GM23338 (cell line): ENCODE data around the gene PAPPA2. TPM values are rescaled to one million over a fixed set of nuclear protein-coding genes. Genes with fewer than 3 reads are reported as not detected.

Experiments
- ATAC-seq: fragments of 200-7000 bp; cut with Tn5 transposase; 3 replicates; pipeline ENCODE4 v1.9.1; 2020
- DNase-seq: peaks from one replicate; pipeline ENCODE4 v3.0.0-alpha.2; 2015; ENCODE audit warnings: low spot score
- H2AFZ ChIP-seq: fragments of 200-600 bp; sonication (generic); 2 replicates; pipeline ENCODE4 v1.8.0; 2016; ENCODE audit warnings: antibody characterized with exemption, mild to moderate bottlenecking, moderate library complexity
- H3F3A ChIP-seq: fragments of 200-600 bp; sonication (generic); replicated peaks from 2 replicates; pipeline ENCODE4 v1.8.0; 2017; ENCODE audit warnings: antibody characterized with exemption, mixed run types, low read depth
- H3K27ac ChIP-seq: fragments of 200-600 bp; sonication (generic); 2 replicates; pipeline ENCODE4 v1.6.1; 2016; ENCODE audit warnings: low read depth
- H3K27me3 ChIP-seq: fragments of 200-600 bp; sonication (generic); 2 replicates; pipeline ENCODE4 v1.8.0; 2016; ENCODE audit warnings: mild to moderate bottlenecking, mixed run types, moderate library complexity; ENCODE audit not compliant: insufficient read depth
- H3K36me3 ChIP-seq: fragments of 200-600 bp; sonication (generic); 2 replicates; pipeline ENCODE4 v1.8.0; 2016; ENCODE audit warnings: mild to moderate bottlenecking; ENCODE audit not compliant: insufficient read depth
- H3K4me1 ChIP-seq: fragments of 200-600 bp; sonication (generic); 2 replicates; pipeline ENCODE4 v1.8.0; 2016; ENCODE audit warnings: mild to moderate bottlenecking, moderate library complexity; ENCODE audit not compliant: insufficient read depth
- H3K4me2 ChIP-seq: fragments of 200-600 bp; sonication (generic); 2 replicates; pipeline ENCODE4 v1.7.1; 2017; ENCODE audit warnings: mixed run types
- H3K4me3 ChIP-seq: fragments of 200-600 bp; sonication (generic); 2 replicates; pipeline ENCODE4 v1.6.1; 2016; ENCODE audit warnings: mixed run types
- H3K79me2 ChIP-seq: fragments of 200-600 bp; sonication (generic); replicated peaks from 2 replicates; pipeline ENCODE4 v1.8.0; 2017; ENCODE audit warnings: mild to moderate bottlenecking; ENCODE audit not compliant: insufficient read depth
- H3K9me2 ChIP-seq: fragments of 200-600 bp; sonication (generic); 2 replicates; pipeline ENCODE4 v1.8.0; 2017; ENCODE audit not compliant: insufficient read depth
- H4K20me1 ChIP-seq: fragments of 200-600 bp; sonication (generic); replicated peaks from 2 replicates; pipeline ENCODE4 v1.8.0; 2017; ENCODE audit warnings: mild to moderate bottlenecking; ENCODE audit not compliant: insufficient read depth
- H3K27ac Mint-ChIP-seq: 2 replicates; pipeline ENCODE4 v1.8.0; 2020; ENCODE audit warnings: inconsistent platforms, mild to moderate bottlenecking, moderate library complexity, mixed read lengths
- H3K27me3 Mint-ChIP-seq: 3 replicates; pipeline ENCODE4 v1.8.0; 2022; ENCODE audit warnings: low read depth, mild to moderate bottlenecking, moderate library complexity, mixed read lengths, inconsistent platforms; ENCODE audit not compliant: insufficient read depth, poor library complexity
- H3K36me3 Mint-ChIP-seq: 3 replicates; pipeline ENCODE4 v1.8.0; 2021; ENCODE audit warnings: low read depth, mild to moderate bottlenecking, inconsistent platforms, moderate library complexity, mixed read lengths
- H3K4me1 Mint-ChIP-seq: 3 replicates; pipeline ENCODE4 v1.8.0; 2020; ENCODE audit warnings: mild to moderate bottlenecking, inconsistent platforms, mixed read lengths
- H3K4me3 Mint-ChIP-seq: 3 replicates; pipeline ENCODE4 v1.8.0; 2021; ENCODE audit warnings: moderate library complexity, mild to moderate bottlenecking, inconsistent platforms, mixed read lengths
- H3K9me3 Mint-ChIP-seq: 3 replicates; pipeline ENCODE4 v1.8.0; 2020; ENCODE audit warnings: moderate library complexity, mild to moderate bottlenecking, inconsistent platforms, mixed read lengths
- CREB1 ChIP-seq: fragments of 250-450 bp; sonication (Bioruptor Pico); IDR thresholded peaks from 2 replicates; pipeline ENCODE4 v1.5.0; 2020; ENCODE audit warnings: low read depth, mild to moderate bottlenecking, moderate library complexity
- EZH2 ChIP-seq: fragments of 200-600 bp; sonication (generic); IDR thresholded peaks from one replicate; pipeline ENCODE4 v1.8.0; 2017; ENCODE audit warnings: antibody characterized with exemption, mild to moderate bottlenecking, low read depth; ENCODE audit not compliant: unreplicated experiment
- JUNB ChIP-seq: IDR thresholded peaks from one replicate; pipeline ENCODE4 v1.6.1; 2016; ENCODE audit warnings: antibody characterized with exemption; ENCODE audit not compliant: unreplicated experiment
- STAT1 ChIP-seq: IDR thresholded peaks from one replicate; pipeline ENCODE4 v1.6.1; 2016; ENCODE audit warnings: antibody characterized with exemption; ENCODE audit not compliant: unreplicated experiment
- ZNF331 ChIP-seq: fragments of 250-450 bp; sonication (Bioruptor Pico); IDR thresholded peaks from 2 replicates; pipeline ENCODE4 v1.5.0; 2020; ENCODE audit warnings: low read depth, mild to moderate bottlenecking, moderate library complexity
- polyA plus RNA-seq: library from polyadenylated mRNA; unstranded; fragments of >200 nt; fragmentation: Nextera tagmentation; extraction: Ambion mirVana; gene quantifications from 2 replicates; pipeline ENCODE4 v1.2.1, GENCODE V29; 2016
- total RNA-seq: library from RNA; depleted of rRNA; stranded (reverse); fragments of >200 nt; shearing (Covaris generic); gene quantifications from 2 replicates; pipeline ENCODE4 v1.2.3, GENCODE V29; 2014
- TF ChIP-seq, protein P1 (sequence below): fragments of 250-450 bp; sonication (Bioruptor Pico); IDR thresholded peaks from 2 replicates; pipeline ENCODE4 v1.5.0; 2020; ENCODE audit warnings: mild to moderate bottlenecking, moderate library complexity

The PAPPA2 gene
- total and polyA plus RNA-seq, 2 experiments from 2014 or later: 1.4 to 1.7 TPM

DNA sequence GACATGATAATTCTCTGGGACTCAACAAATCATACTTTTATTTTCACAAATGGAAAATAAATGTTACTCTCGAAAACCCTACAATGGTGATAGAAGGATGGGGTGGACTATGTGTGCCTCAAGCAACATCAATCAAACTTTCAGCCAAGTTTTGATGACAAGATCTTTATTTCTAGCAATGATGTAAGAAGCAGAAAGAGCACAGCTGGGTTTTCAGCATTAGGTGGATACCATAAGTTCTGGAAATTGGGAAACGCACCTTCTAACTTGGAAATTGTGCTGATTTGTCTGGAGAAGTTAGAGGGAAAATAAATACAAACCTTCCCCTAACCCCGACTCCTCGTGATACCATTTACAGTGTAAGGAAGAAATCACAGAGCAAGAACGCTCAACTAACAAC lies 320.3 kb downstream of the PAPPA2 start:
- Histone ChIP-seq H4K20me1 (no peaks in the 10 kb centered on the region), H3K4me2 (no peak overlapping the region), H3F3A (no peaks in the 10 kb centered on the region), H2AFZ (no peak overlapping the region), H3K9me2 (no peaks in the 10 kb centered on the region), H3K4me1 (peaks cover 5% of the 10 kb centered on the region; the same call in 1 of the 2 replicates), H3K79me2 (no peaks in the 10 kb centered on the region), H3K36me3 (no peaks in the 10 kb centered on the region), H3K27me3 (no peaks in the 10 kb centered on the region), H3K4me3 (no peak overlapping the region), H3K27ac (no peak overlapping the region)
- no peak for ATAC-seq
- Mint-ChIP-seq H3K36me3 (no peaks in the 10 kb centered on the region), H3K4me1 (peaks cover 14% of the 10 kb centered on the region), H3K4me3 (no peak overlapping the region), H3K27ac (no peak overlapping the region), H3K9me3 (no peaks in the 10 kb centered on the region; the same call in 2 of the 3 replicates), H3K27me3 (no peaks in the 10 kb centered on the region)
- no peak for DNase-seq
- no peak for TF ChIP-seq EZH2
- TF ChIP-seq, protein P1, sequence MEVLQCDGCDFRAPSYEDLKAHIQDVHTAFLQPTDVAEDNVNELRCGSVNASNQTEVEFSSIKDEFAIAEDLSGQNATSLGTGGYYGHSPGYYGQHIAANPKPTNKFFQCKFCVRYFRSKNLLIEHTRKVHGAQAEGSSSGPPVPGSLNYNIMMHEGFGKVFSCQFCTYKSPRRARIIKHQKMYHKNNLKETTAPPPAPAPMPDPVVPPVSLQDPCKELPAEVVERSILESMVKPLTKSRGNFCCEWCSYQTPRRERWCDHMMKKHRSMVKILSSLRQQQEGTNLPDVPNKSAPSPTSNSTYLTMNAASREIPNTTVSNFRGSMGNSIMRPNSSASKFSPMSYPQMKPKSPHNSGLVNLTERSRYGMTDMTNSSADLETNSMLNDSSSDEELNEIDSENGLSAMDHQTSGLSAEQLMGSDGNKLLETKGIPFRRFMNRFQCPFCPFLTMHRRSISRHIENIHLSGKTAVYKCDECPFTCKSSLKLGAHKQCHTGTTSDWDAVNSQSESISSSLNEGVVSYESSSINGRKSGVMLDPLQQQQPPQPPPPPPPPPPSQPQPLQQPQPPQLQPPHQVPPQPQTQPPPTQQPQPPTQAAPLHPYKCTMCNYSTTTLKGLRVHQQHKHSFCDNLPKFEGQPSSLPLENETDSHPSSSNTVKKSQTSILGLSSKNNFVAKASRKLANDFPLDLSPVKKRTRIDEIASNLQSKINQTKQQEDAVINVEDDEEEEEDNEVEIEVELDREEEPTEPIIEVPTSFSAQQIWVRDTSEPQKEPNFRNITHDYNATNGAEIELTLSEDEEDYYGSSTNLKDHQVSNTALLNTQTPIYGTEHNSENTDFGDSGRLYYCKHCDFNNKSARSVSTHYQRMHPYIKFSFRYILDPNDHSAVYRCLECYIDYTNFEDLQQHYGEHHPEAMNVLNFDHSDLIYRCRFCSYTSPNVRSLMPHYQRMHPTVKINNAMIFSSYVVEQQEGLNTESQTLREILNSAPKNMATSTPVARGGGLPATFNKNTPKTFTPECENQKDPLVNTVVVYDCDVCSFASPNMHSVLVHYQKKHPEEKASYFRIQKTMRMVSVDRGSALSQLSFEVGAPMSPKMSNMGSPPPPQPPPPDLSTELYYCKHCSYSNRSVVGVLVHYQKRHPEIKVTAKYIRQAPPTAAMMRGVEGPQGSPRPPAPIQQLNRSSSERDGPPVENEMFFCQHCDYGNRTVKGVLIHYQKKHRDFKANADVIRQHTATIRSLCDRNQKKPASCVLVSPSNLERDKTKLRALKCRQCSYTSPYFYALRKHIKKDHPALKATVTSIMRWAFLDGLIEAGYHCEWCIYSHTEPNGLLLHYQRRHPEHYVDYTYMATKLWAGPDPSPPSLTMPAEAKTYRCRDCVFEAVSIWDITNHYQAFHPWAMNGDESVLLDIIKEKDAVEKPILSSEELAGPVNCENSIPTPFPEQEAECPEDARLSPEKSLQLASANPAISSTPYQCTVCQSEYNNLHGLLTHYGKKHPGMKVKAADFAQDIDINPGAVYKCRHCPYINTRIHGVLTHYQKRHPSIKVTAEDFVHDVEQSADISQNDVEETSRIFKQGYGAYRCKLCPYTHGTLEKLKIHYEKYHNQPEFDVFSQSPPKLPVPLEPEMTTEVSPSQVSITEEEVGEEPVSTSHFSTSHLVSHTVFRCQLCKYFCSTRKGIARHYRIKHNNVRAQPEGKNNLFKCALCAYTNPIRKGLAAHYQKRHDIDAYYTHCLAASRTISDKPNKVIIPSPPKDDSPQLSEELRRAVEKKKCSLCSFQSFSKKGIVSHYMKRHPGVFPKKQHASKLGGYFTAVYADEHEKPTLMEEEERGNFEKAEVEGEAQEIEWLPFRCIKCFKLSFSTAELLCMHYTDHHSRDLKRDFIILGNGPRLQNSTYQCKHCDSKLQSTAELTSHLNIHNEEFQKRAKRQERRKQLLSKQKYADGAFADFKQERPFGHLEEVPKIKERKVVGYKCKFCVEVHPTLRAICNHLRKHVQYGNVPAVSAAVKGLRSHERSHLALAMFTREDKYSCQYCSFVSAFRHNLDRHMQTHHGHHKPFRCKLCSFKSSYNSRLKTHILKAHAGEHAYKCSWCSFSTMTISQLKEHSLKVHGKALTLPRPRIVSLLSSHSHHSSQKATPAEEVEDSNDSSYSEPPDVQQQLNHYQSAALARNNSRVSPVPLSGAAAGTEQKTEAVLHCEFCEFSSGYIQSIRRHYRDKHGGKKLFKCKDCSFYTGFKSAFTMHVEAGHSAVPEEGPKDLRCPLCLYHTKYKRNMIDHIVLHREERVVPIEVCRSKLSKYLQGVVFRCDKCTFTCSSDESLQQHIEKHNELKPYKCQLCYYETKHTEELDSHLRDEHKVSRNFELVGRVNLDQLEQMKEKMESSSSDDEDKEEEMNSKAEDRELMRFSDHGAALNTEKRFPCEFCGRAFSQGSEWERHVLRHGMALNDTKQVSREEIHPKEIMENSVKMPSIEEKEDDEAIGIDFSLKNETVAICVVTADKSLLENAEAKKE (CRISPR knock-in tag): no peak
- no peak for TF ChIP-seq JUNB
- no peak for TF ChIP-seq CREB1 (CRISPR knock-in tag)
- TF ChIP-seq ZNF331: no peak

DNA sequence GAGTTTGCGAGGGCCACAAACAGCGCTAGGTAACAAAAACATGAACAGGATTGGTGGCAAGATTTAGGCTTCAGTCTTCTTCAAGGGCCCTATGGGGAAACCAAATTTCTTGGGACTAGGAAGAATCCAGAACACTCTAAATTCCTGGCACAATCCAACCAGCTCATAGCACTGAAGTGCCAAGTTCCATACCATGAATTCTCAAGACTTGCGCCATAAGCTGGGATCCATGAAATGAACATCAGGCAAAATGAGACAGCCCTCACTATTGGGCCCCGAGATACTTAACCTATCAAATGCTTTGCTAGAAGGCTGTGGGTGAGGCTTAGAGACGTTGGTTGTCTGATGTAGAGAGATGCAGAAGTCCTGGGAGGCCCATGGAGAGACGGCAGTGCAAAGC lies 322.1 kb downstream of the PAPPA2 start:
- H3K9me3 Mint-ChIP-seq: no peaks in the 10 kb centered on the region; the same call in 2 of the 3 replicates
- H3K36me3 Mint-ChIP-seq: no peaks in the 10 kb centered on the region
- H3K27ac Mint-ChIP-seq: no peak overlapping the region
- H2AFZ ChIP-seq: no peak overlapping the region
- H3K36me3 ChIP-seq: no peaks in the 10 kb centered on the region
- peaks cover 8% of the 10 kb centered on the region; the same call in 1 of the 2 replicates for H3K4me1 ChIP-seq
- peaks cover 11% of the 10 kb centered on the region for H3K4me1 Mint-ChIP-seq
- no peaks in the 10 kb centered on the region for H4K20me1 ChIP-seq
- no peaks in the 10 kb centered on the region for H3K27me3 Mint-ChIP-seq
- DNase-seq (no peak), ATAC-seq (no peak)
- no peak overlapping the region for H3K27ac ChIP-seq
- no peaks in the 10 kb centered on the region for H3K27me3 ChIP-seq
- H3F3A ChIP-seq: no peaks in the 10 kb centered on the region
- H3K4me3 ChIP-seq: no peak overlapping the region
- H3K9me2 ChIP-seq: no peaks in the 10 kb centered on the region
- H3K4me2 ChIP-seq: no peak overlapping the region
- H3K79me2 ChIP-seq: no peaks in the 10 kb centered on the region
- no peak overlapping the region for H3K4me3 Mint-ChIP-seq
- TF ChIP-seq JUNB (no peak), STAT1 (no peak)
- TF ChIP-seq, protein P1 (CRISPR knock-in tag): no peak
